Measurements from ENCODE around the gene TRIM25.

GRCh38 chr17:56919717-56920116, 5.9 kb upstream of the TRIM25 start:
- TF ChIP-seq CTCF (IDR thresholded peaks at IDR 0.05) (no peak), TAF1 (IDR thresholded peaks at IDR 0.05; ENCODE audit: borderline replicate concordance, low read depth, low read length) (no peak), NRF1 (IDR thresholded peaks at IDR 0.05; ENCODE audit: low read depth, low read length) (no peak), USF2 (IDR thresholded peaks at IDR 0.05; ENCODE audit: borderline replicate concordance, low read depth, low read length) (no peak), POLR2AphosphoS5 (IDR thresholded peaks at IDR 0.05; ENCODE audit: low read depth, low read length) (no peak), RAD21 (IDR thresholded peaks at IDR 0.05; ENCODE audit: low read length) (no peak), GABPA (IDR thresholded peaks at IDR 0.05; ENCODE audit: low read depth) (no peak), JUND (IDR thresholded peaks at IDR 0.05) (no peak), NFIC (IDR thresholded peaks at IDR 0.05; ENCODE audit: borderline replicate concordance) (no peak), SMC3 (IDR thresholded peaks at IDR 0.05; ENCODE audit: low read depth, low read length) (no peak), MAX (IDR thresholded peaks at IDR 0.05; ENCODE audit: low read depth) (no peak), ZBTB33 (IDR thresholded peaks at IDR 0.05; ENCODE audit: borderline replicate concordance, low read depth) (no peak)
